Gastroesophageal sphincter (tissue), 4 donors: Measurements from ENCODE around the gene GALNS. TPM values are rescaled to one million over a fixed set of nuclear protein-coding genes. Genes with fewer than 3 reads are reported as not detected.

ENCODE experiments used
- ATAC-seq: fragments of 150-250 bp; one replicate; pipeline ENCODE4 v1.9.1; 2016; ENCODE audit warnings: mild to moderate bottlenecking, moderate library complexity
- H3K27ac ChIP-seq, 4 donors: fragments of 200-600 bp; sonication (generic) in 3 of 4; 1 replicate in 3 of 4; 2 replicates in 1 of 4; pipeline ENCODE4 v1.5.1; 2016 to 2019
- H3K27me3 ChIP-seq: fragments of 200-600 bp; sonication (generic); one replicate; pipeline ENCODE4 v1.5.1; 2019
- H3K36me3 ChIP-seq, 2 donors: fragments of 200-600 bp; sonication (generic); one replicate each; pipeline ENCODE4 v1.5.1; 2019; ENCODE audit warnings: control low read depth in 1 of 2
- H3K4me1 ChIP-seq, 3 donors: fragments of 200-600 bp; sonication (generic); 1 replicate in 2 of 3; 2 replicates in 1 of 3; pipeline ENCODE4 v1.5.1; 2016 to 2019; ENCODE audit warnings: control low read depth in 2 of 3
- H3K4me3 ChIP-seq, 2 donors: fragments of 200-600 bp; sonication (generic); one replicate each; pipeline ENCODE4 v1.5.1; 2019; ENCODE audit warnings: mild to moderate bottlenecking in 1 of 2, moderate library complexity in 1 of 2
- H3K9me3 ChIP-seq, 3 donors: fragments of 200-600 bp; sonication (generic); one replicate each; pipeline ENCODE4 v1.5.1; 2017 to 2019; ENCODE audit warnings: control low read depth in 2 of 3
- CTCF ChIP-seq, 4 experiments: fragments of 200-600 bp in 2 of 4; fragments of 450-650 bp in 2 of 4; sonication (generic) in 1 of 4; IDR thresholded peaks; one replicate each; pipeline ENCODE4 v1.5.1; 2017 to 2019; ENCODE audit warnings: antibody characterized with exemption in 4 of 4, mild to moderate bottlenecking in 2 of 4, moderate library complexity in 2 of 4
- EP300 ChIP-seq: sonication (generic); formaldehyde crosslinking; IDR thresholded peaks from one replicate; pipeline ENCODE4 v1.6.1; 2017; ENCODE audit warnings: antibody characterized with exemption, mild to moderate bottlenecking
- POLR2A ChIP-seq, 2 donors: fragments of 450-650 bp; IDR thresholded peaks; one replicate each; pipeline ENCODE4 v1.6.1; 2017; ENCODE audit warnings: antibody characterized with exemption in 2 of 2, mild to moderate bottlenecking in 2 of 2, moderate library complexity in 1 of 2
- POLR2AphosphoS5 ChIP-seq: sonication (generic); formaldehyde crosslinking; IDR thresholded peaks from one replicate; pipeline ENCODE4 v1.6.1; 2017; ENCODE audit warnings: antibody characterized with exemption
- WGBS, 2 donors: methylation state at CpG; one replicate each; pipeline ENCODE4 v1.1.5; 2018; ENCODE audit warnings: low coverage in 1 of 2; 5-methylcytosine and 5-hydroxymethylcytosine counted together
- total RNA-seq, 4 donors: library from RNA; depleted of rRNA; stranded (reverse); fragments of >200 nt; gene quantifications; one replicate each; pipeline ENCODE4 v1.1.0, GENCODE V29; 2016

GALNS gene
- total RNA-seq, 4 donors from 2014 or later, result 4.2 to 29.4 (median 15.6) TPM

GRCh38 chr16:88781140-88782077, 75.3 kb downstream of the GALNS start:
- H3K4me1 ChIP-seq, result peaks cover 3 to 92% (median 65%) of the 10 kb centered on the region in 3 donors
- peak overlapping the region in 3 of 4 donors; percentile 88 to 99 (median 98) for H3K27ac ChIP-seq
- ATAC-seq, result no peak
- TF ChIP-seq CTCF (IDR thresholded peaks at IDR 0.05) (no peak), EP300 (no peak), POLR2AphosphoS5 (no peak), POLR2A (IDR thresholded peaks at IDR 0.05) (no peak)
- H3K9me3 ChIP-seq, result no peaks in the 10 kb centered on the region
- H3K4me3 ChIP-seq, result no peak overlapping the region
- WGBS, 2 donors, result 64 to 80% methylated on average over 1 to 6 of the region's 28 CpGs
- H3K27me3 ChIP-seq, result no peaks in the 10 kb centered on the region
- H3K36me3 ChIP-seq, result no peaks in the 10 kb centered on the region

GRCh38 chr16:88780142-88781062, 76.3 kb downstream of the GALNS start:
- Histone ChIP-seq H3K27ac (peak overlapping the region; percentile 2 to 99 (median 93)), H3K9me3 (no peaks in the 10 kb centered on the region), H3K4me3 (peak overlapping the region in 1 of 2 donors; percentile 24), H3K4me1 (peaks cover 3 to 97% (median 68%) of the 10 kb centered on the region in 3 donors), H3K27me3 (no peaks in the 10 kb centered on the region), H3K36me3 (no peaks in the 10 kb centered on the region)
- ATAC-seq, result no peak
- TF ChIP-seq EP300 (no peak), CTCF (IDR thresholded peaks at IDR 0.05) (no peak), POLR2AphosphoS5 (no peak), POLR2A (IDR thresholded peaks at IDR 0.05) (no peak)
- WGBS, 2 donors, result 40% methylated on average over 9 of the region's 13 CpGs; no CpG with 5 or more reads in 1 of the 2 donors

- peak overlapping the region in 1 of 2 donors; percentile 24 for H3K4me3 ChIP-seq
- 40% methylated on average over 3 of the region's 34 CpGs; no CpG with 5 or more reads in 1 of the 2 donors for WGBS, 2 donors
Measured at GRCh38 chr16:88779406-88780141, 77.2 kb downstream of the GALNS start.

GRCh38 chr16:88778541-88779065, 78.1 kb downstream of the GALNS start:
- 50 to 78% methylated on average over 1 to 7 of the region's 30 CpGs for WGBS, 2 donors
- TF ChIP-seq CTCF (IDR thresholded peaks at IDR 0.05) (no peak), EP300 (no peak), POLR2A (IDR thresholded peaks at IDR 0.05) (no peak)
- ATAC-seq, result no peak
- Histone ChIP-seq H3K27ac (peak overlapping the region in 3 of 4 donors; percentile 88 to 99 (median 98)), H3K36me3 (no peaks in the 10 kb centered on the region), H3K27me3 (no peaks in the 10 kb centered on the region), H3K9me3 (no peaks in the 10 kb centered on the region), H3K4me3 (no peak overlapping the region), H3K4me1 (peaks cover 3 to 100% (median 78%) of the 10 kb centered on the region in 3 donors)

More at GRCh38 chr16:88779406-88780141, 77.2 kb downstream of the GALNS start:
- Histone ChIP-seq H3K27me3 (no peaks in the 10 kb centered on the region), H3K36me3 (no peaks in the 10 kb centered on the region), H3K9me3 (no peaks in the 10 kb centered on the region), H3K27ac (peak overlapping the region; percentile 2 to 99 (median 93)), H3K4me1 (peaks cover 3 to 97% (median 73%) of the 10 kb centered on the region in 3 donors)
- peak; percentile 34 for TF ChIP-seq POLR2AphosphoS5
- TF ChIP-seq EP300, result no peak
- TF ChIP-seq POLR2A (IDR thresholded peaks at IDR 0.05), result no peak
- ATAC-seq, result no peak
